Right ventricle myocardium superior (tissue), 1 donor: ENCODE results near the gene SLFN12L. TPM values are rescaled to one million over a fixed set of nuclear protein-coding genes. Genes with fewer than 3 reads are reported as not detected.
A peak's percentile ranks its signal among the peaks of the same experiment; 100 is the strongest.
"Not testable (repeated sequence)": the region's sequence is repeated elsewhere in the genome, so short reads cannot be mapped to it uniquely, and the experiment has no call there.

Source experiments
- ATAC-seq: fragments of 200-7000 bp; cut with Tn5 transposase; one replicate; pipeline ENCODE4 v1.9.1; 2020; ENCODE audit warnings: mild to moderate bottlenecking; ENCODE audit not compliant: poor library complexity
- DNase-seq: peaks from one replicate; pipeline ENCODE4 v3.0.0-alpha.2; 2020
- intact Hi-C: fragments of 100-400 bp; cut with DNase I; formaldehyde crosslinking; loops from one replicate; pipeline ENCODE4 v1.11.2; 2022
- total RNA-seq: library from RNA; stranded (reverse); fragmentation: NEBNext Ultra II Directional; extraction: Animal tissue kit (Norgen Biotek cat#: 25700); gene quantifications from one replicate; pipeline ENCODE4 v1.2.1, GENCODE V29; 2021
- donor health status: DM: no; HTN: yes; CAD: no; lungs with severe emphysema.

The SLFN12L gene
- total RNA-seq, 1 donor from 2014 or later: 0.19 TPM

GRCh38 chr17:35546487-35546886 lies 9.0 kb upstream of the SLFN12L start:
- no peak for ATAC-seq
- DNase-seq: no peak
- intact Hi-C loops: loop anchor here (10.0 kb wide), 1 partner anchor 62 kb away; no protein-coding TSS in a partner anchor

GRCh38 chr17:35545150-35545549 lies 7.7 kb upstream of the SLFN12L start:
- DNase-seq (no peak), ATAC-seq (no peak)
- intact Hi-C loops: loop anchor here (10.0 kb wide), 1 partner anchor 60 kb away; no protein-coding TSS in a partner anchor

GRCh38 chr17:35543856-35544255 lies 6.4 kb upstream of the SLFN12L start:
- intact Hi-C loops: loop anchor here (10.0 kb wide), 1 partner anchor 59 kb away; no protein-coding TSS in a partner anchor
- DNase-seq (no peak), ATAC-seq (no peak)

- ATAC-seq (no peak), DNase-seq (no peak)
- intact Hi-C loops: loop anchor here (10.0 kb wide), 1 partner anchor 58 kb away; no protein-coding TSS in a partner anchor
Observed at GRCh38 chr17:35542990-35543389, 5.5 kb upstream of the SLFN12L start.

- DNase-seq: no peak
- no peak for ATAC-seq
- intact Hi-C loops: loop anchor here (10.0 kb wide), 1 partner anchor 57 kb away; no protein-coding TSS in a partner anchor
Observed at GRCh38 chr17:35541434-35541833, 4.0 kb upstream of the SLFN12L start.

GRCh38 chr17:35540589-35541404 lies 3.3 kb upstream of the SLFN12L start:
- intact Hi-C loops: loop anchor here (10.0 kb wide), 1 partner anchor 56 kb away; no protein-coding TSS in a partner anchor
- DNase-seq: peak; percentile 53
- ATAC-seq: peak; percentile 48

- ATAC-seq (no peak), DNase-seq (no peak)
- intact Hi-C loops: loop anchor here (5.0 to 10.0 kb wide), 2 partner anchors 55 to 367 kb away; no protein-coding TSS in a partner anchor
Observed at GRCh38 chr17:35539659-35540026, 2.2 kb upstream of the SLFN12L start.

GRCh38 chr17:35536664-35537171 lies 760 bp downstream of the SLFN12L start:
- DNase-seq: no peak
- intact Hi-C loops: loop anchor here (5.0 kb wide), 1 partner anchor 364 kb away; no protein-coding TSS in a partner anchor
- no peak for ATAC-seq

- not testable (repeated sequence) for DNase-seq, ATAC-seq
- intact Hi-C loops: loop anchor here (5.0 kb wide), 1 partner anchor 363 kb away; no protein-coding TSS in a partner anchor
Observed at GRCh38 chr17:35535406-35535805, 2.1 kb downstream of the SLFN12L start.

GRCh38 chr17:35534576-35535093 lies 2.8 kb downstream of the SLFN12L start:
- ATAC-seq (no peak), DNase-seq (no peak)
- intact Hi-C loops: loop anchor here (5.0 kb wide), 1 partner anchor 362 kb away; no protein-coding TSS in a partner anchor

GRCh38 chr17:35531160-35531559 lies 6.3 kb downstream of the SLFN12L start:
- no peak for DNase-seq
- intact Hi-C loops: no loop called here
- no peak for ATAC-seq

GRCh38 chr17:35529866-35530265 lies 7.6 kb downstream of the SLFN12L start:
- DNase-seq: no peak
- intact Hi-C loops: no loop called here
- ATAC-seq: no peak

- intact Hi-C loops, DNase-seq, ATAC-seq: not testable (repeated sequence)
Observed at GRCh38 chr17:35529326-35529725, 8.2 kb downstream of the SLFN12L start.

- ATAC-seq: no peak
- intact Hi-C loops: no loop called here
Observed at GRCh38 chr17:35523296-35523695, 14.2 kb downstream of the SLFN12L start.

GRCh38 chr17:35521654-35522256 lies 15.7 kb downstream of the SLFN12L start:
- ATAC-seq, DNase-seq, intact Hi-C loops: not testable (repeated sequence)

More at GRCh38 chr17:35523296-35523695, 14.2 kb downstream of the SLFN12L start:
- DNase-seq: no peak

- intact Hi-C loops: no loop called here
- DNase-seq (no peak), ATAC-seq (no peak)
Observed at GRCh38 chr17:35521150-35521549, 16.3 kb downstream of the SLFN12L start.

GRCh38 chr17:35519906-35520442 lies 17.5 kb downstream of the SLFN12L start:
- no peak for DNase-seq
- intact Hi-C loops: no loop called here
- ATAC-seq: no peak

- ATAC-seq (no peak), DNase-seq (no peak)
- intact Hi-C loops: no loop called here
Observed at GRCh38 chr17:35519439-35519838, 18.0 kb downstream of the SLFN12L start.

- intact Hi-C loops: not testable (repeated sequence)
Observed at GRCh38 chr17:35518431-35518830, 19.0 kb downstream of the SLFN12L start.

More at GRCh38 chr17:35518431-35518830, 19.0 kb downstream of the SLFN12L start:
- DNase-seq, ATAC-seq: not testable (repeated sequence)
